ENCODE measurements around the gene KMT5C.

Gene KMT5C

GRCh38 chr19:55339105-55339888 is at the start of gene KMT5C:
KMT5C (plus strand) TSS chr19:55339876; CDS start chr19:55341937, 2,061 bp downstream.
- peak; percentile 100 for DNase-seq

- no peak for DNase-seq
Observed at GRCh38 chr19:55297267-55297666, 42.4 kb upstream of the KMT5C start.

- DNase-seq, result no peak
Observed at GRCh38 chr19:55299991-55300390, 39.7 kb upstream of the KMT5C start.

- DNase-seq, result no peak
Observed at GRCh38 chr19:55300886-55301458, 38.7 kb upstream of the KMT5C start.

GRCh38 chr19:55301459-55302317 is 38.0 kb upstream of the KMT5C start:
- DNase-seq, result peak; percentile 98

GRCh38 chr19:55302318-55302703 is 37.4 kb upstream of the KMT5C start:
- no peak for DNase-seq

- no peak for DNase-seq
Observed at GRCh38 chr19:55303477-55303876, 36.2 kb upstream of the KMT5C start.

- DNase-seq, result no peak
Observed at GRCh38 chr19:55304279-55304978, 35.2 kb upstream of the KMT5C start.

GRCh38 chr19:55304980-55305379 is 34.7 kb upstream of the KMT5C start:
- no peak for DNase-seq

- DNase-seq, result peak; percentile 47
Observed at GRCh38 chr19:55305491-55305890, 34.2 kb upstream of the KMT5C start.

- DNase-seq, result no peak
Observed at GRCh38 chr19:55305983-55306562, 33.6 kb upstream of the KMT5C start.

GRCh38 chr19:55306712-55307111 is 33.0 kb upstream of the KMT5C start:
- DNase-seq, result no peak

- no peak for DNase-seq
Observed at GRCh38 chr19:55308281-55308680, 31.4 kb upstream of the KMT5C start.

GRCh38 chr19:55309448-55309847 is 30.2 kb upstream of the KMT5C start:
- DNase-seq, result no peak

GRCh38 chr19:55310498-55310897 is 29.2 kb upstream of the KMT5C start:
- no peak for DNase-seq

GRCh38 chr19:55311397-55311796 is 28.3 kb upstream of the KMT5C start:
- no peak for DNase-seq

- no peak for DNase-seq
Observed at GRCh38 chr19:55311797-55312196, 27.9 kb upstream of the KMT5C start.

GRCh38 chr19:55312621-55313512 is 26.8 kb upstream of the KMT5C start:
- DNase-seq, result no peak

- no peak for DNase-seq
Observed at GRCh38 chr19:55314396-55314795, 25.3 kb upstream of the KMT5C start.

GRCh38 chr19:55315956-55316525 is 23.6 kb upstream of the KMT5C start:
- DNase-seq, result no peak

- no peak for DNase-seq
Observed at GRCh38 chr19:55316646-55317045, 23.0 kb upstream of the KMT5C start.
